HEK293T (cell line): ENCODE data around the gene MAP4K4.

Experiments
- CTCF ChIA-PET: fragments of 350-600 bp; formaldehyde crosslinking; extraction: SDS; loops from one replicate; lab custom pipeline; 2021; ENCODE audit warnings: antibody characterized with exemption, inconsistent platforms; lab: Yijun Ruan, JAX
- POLR2A ChIA-PET: fragments of 350-600 bp; formaldehyde crosslinking; extraction: SDS; loops from one replicate; lab custom pipeline; 2020; ENCODE audit warnings: antibody characterized with exemption, inconsistent platforms; lab: Yijun Ruan, JAX
- DNase-seq: peaks from one replicate; pipeline ENCODE4 v3.0.0; 2012; ENCODE audit warnings: mixed read lengths; ENCODE audit errors: extremely low spot score
- ARNT ChIP-seq: fragments of 450-650 bp; IDR thresholded peaks from 2 replicates; pipeline ENCODE4 v1.6.1; 2017; ENCODE audit warnings: mild to moderate bottlenecking
- BHLHE40 ChIP-seq: fragments of 450-650 bp; IDR thresholded peaks from 2 replicates; pipeline ENCODE4 v1.6.1; 2016; ENCODE audit warnings: mild to moderate bottlenecking, moderate library complexity, borderline replicate concordance
- CTBP1 ChIP-seq: fragments of 450-650 bp; IDR thresholded peaks from 2 replicates; pipeline ENCODE4 v1.6.1; 2016; ENCODE audit warnings: borderline replicate concordance
- ELF4 ChIP-seq: fragments of 450-650 bp; IDR thresholded peaks from 2 replicates; pipeline ENCODE4 v1.6.1; 2017; ENCODE audit warnings: antibody characterized with exemption
- FOXA1 ChIP-seq: fragments of 450-650 bp; IDR thresholded peaks from 2 replicates; pipeline ENCODE4 v1.6.1; 2016; ENCODE audit warnings: mild to moderate bottlenecking
- FOXK2 ChIP-seq: fragments of 450-650 bp; IDR thresholded peaks from 2 replicates; pipeline ENCODE4 v1.6.1; 2016; ENCODE audit warnings: mild to moderate bottlenecking
- FOXM1 ChIP-seq: fragments of 450-650 bp; IDR thresholded peaks from 2 replicates; pipeline ENCODE4 v1.6.1; 2017; ENCODE audit warnings: mild to moderate bottlenecking, borderline replicate concordance
- HDGF ChIP-seq: fragments of 450-650 bp; IDR thresholded peaks from 2 replicates; pipeline ENCODE4 v1.6.1; 2017; ENCODE audit warnings: antibody characterized with exemption, borderline replicate concordance
- L3MBTL2 ChIP-seq: fragments of 450-650 bp; conservative IDR thresholded peaks from 2 replicates; pipeline ENCODE4 v1.6.1; 2016; ENCODE audit warnings: mild to moderate bottlenecking
- LEF1 ChIP-seq: fragments of 450-650 bp; IDR thresholded peaks from 2 replicates; pipeline ENCODE4 v1.6.1; 2017; ENCODE audit warnings: mild to moderate bottlenecking, borderline replicate concordance
- NFRKB ChIP-seq: fragments of 450-650 bp; IDR thresholded peaks from 2 replicates; pipeline ENCODE4 v1.6.1; 2016; ENCODE audit warnings: mild to moderate bottlenecking, moderate library complexity
- SP1 ChIP-seq: fragments of 450-650 bp; IDR thresholded peaks from 2 replicates; pipeline ENCODE4 v1.6.1; 2017
- SUZ12 ChIP-seq: fragments of 450-650 bp; IDR thresholded peaks from 2 replicates; pipeline ENCODE4 v1.6.1; 2016; ENCODE audit warnings: mild to moderate bottlenecking
- TARDBP ChIP-seq: fragments of 450-650 bp; IDR thresholded peaks from 2 replicates; pipeline ENCODE4 v1.6.1; 2016
- ZNF384 ChIP-seq: fragments of 450-650 bp; IDR thresholded peaks from 2 replicates; pipeline ENCODE4 v1.6.1; 2016
- TF ChIP-seq, protein P1 (sequence below): fragments of 450-650 bp; IDR thresholded peaks from 2 replicates; pipeline ENCODE4 v1.6.1; 2016

MAP4K4 gene

DNA sequence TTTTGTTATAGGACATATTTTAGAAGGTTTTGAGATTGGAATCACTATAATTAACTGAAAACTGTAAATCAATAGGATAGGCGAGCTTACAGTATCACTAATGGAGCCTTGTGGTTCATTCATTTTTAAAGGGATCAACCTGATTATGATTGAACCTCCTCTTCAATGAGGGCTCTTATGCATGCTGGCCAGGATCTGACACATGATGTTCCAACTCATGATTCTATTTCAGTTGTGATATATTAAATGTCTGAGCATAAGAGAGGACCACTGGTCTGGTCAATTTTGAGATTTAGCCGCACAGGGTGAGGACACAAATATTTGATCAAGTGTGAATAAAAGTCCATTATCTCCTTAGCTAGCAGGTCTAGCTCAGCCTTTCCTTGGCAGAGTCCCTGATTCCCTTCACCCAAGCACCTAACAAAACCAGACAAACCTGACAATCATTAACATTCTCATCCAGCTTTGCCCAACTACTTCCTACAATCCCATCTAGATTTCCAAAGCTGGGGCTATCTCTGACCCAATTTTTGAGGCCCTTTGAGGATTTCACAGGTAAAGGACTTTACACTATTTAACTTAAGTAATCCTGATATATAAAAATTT lies 6.9 kb upstream of the MAP4K4 start:
- CTCF ChIA-PET, result no interaction called here
- TF ChIP-seq L3MBTL2 (no peak), FOXM1 (no peak), CTBP1 (no peak), SUZ12 (no peak), FOXK2 (no peak), SP1 (no peak), LEF1 (no peak), ZNF384 (no peak), HDGF (no peak), TARDBP (no peak), ARNT (no peak), ELF4 (no peak), FOXA1 (no peak), NFRKB (no peak)
- TF ChIP-seq, protein P1, sequence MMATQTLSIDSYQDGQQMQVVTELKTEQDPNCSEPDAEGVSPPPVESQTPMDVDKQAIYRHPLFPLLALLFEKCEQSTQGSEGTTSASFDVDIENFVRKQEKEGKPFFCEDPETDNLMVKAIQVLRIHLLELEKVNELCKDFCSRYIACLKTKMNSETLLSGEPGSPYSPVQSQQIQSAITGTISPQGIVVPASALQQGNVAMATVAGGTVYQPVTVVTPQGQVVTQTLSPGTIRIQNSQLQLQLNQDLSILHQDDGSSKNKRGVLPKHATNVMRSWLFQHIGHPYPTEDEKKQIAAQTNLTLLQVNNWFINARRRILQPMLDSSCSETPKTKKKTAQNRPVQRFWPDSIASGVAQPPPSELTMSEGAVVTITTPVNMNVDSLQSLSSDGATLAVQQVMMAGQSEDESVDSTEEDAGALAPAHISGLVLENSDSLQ, result no peak
- POLR2A ChIA-PET, result no interaction called here
- DNase-seq, result no peak

DNA sequence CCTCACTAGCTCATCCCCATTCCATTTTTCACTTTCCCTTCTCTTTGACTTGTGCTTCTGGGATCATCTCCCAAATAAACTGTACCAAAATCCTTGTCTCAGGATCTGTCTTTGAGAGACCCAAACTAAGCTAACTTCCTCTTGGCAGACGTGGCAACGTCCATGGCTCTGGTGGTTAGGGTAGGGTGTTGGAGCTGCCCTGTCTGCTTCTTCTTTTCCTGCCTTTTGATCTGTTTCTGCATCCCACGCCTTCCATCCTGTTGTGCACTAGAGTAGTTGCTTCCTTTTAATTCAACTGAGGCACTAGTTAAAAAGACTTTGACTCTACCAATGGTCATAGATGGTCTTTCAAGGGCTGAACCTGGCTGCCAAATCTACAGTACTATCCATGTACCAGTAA lies 5.5 kb upstream of the MAP4K4 start:
- ChIA-PET CTCF (no interaction called here), POLR2A (no interaction called here)
- TF ChIP-seq, protein P1, result no peak
- no peak for TF ChIP-seq SP1
- no peak for DNase-seq

DNA sequence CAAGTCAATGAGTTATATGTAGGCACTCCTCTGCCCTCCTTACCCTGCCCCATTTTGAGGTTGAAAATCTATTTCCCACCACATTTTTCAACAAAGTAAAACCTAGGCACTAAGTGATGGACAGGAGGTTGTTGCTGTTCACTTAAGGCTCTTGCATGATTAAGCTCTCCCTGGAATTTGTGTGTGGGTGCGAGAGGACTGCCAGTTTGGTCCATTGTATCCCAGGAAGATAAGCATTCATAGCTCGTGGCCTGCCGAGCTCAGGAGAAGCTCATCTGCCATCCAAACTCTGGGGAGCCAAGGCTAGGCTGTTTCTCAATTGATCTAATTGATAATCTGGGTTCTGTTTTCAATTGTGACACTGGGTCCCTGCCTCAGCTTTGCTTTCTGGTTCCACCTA lies 4.7 kb upstream of the MAP4K4 start:
- CTCF ChIA-PET, result no interaction called here
- POLR2A ChIA-PET, result no interaction called here
- no peak for TF ChIP-seq FOXA1
- no peak for TF ChIP-seq ARNT
- no peak for TF ChIP-seq CTBP1
- no peak for TF ChIP-seq NFRKB
- no peak for TF ChIP-seq SP1
- TF ChIP-seq FOXK2, result no peak

DNA sequence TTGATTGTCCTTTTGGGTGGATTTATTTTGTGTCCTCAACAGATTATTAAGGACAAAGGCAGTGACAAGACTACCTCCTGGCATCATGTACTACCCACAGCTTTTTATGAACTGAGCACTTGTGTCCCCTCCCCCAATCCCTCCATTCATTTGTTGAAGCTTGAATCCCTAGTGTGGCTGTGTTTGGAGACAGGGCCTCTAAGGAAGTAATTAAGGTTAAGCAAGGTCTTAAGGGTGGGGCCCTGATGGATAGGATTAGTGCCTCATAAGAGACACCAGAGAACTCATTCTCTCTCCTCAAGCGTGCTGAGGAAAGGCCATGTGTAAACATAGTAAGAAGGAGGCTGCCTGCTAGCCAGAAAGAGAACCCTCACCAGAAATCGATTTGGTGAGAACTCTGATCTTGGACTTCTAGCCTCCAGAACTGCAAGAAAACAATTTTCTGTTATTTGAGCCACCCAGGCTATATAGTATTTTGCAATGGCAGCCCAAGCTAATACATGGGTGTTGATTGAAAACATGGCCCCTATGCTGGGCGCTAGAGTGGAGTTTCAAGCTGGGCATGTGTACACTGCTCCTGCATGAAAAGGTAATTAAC lies 3.4 kb upstream of the MAP4K4 start:
- TF ChIP-seq ARNT (no peak), CTBP1 (no peak), LEF1 (no peak), L3MBTL2 (no peak), ELF4 (no peak), BHLHE40 (no peak)
- POLR2A ChIA-PET, result no interaction called here
- no peak for DNase-seq
- CTCF ChIA-PET, result no interaction called here

More for the DNA sequence above, 4.7 kb upstream of the MAP4K4 start:
- no peak for DNase-seq

DNA sequence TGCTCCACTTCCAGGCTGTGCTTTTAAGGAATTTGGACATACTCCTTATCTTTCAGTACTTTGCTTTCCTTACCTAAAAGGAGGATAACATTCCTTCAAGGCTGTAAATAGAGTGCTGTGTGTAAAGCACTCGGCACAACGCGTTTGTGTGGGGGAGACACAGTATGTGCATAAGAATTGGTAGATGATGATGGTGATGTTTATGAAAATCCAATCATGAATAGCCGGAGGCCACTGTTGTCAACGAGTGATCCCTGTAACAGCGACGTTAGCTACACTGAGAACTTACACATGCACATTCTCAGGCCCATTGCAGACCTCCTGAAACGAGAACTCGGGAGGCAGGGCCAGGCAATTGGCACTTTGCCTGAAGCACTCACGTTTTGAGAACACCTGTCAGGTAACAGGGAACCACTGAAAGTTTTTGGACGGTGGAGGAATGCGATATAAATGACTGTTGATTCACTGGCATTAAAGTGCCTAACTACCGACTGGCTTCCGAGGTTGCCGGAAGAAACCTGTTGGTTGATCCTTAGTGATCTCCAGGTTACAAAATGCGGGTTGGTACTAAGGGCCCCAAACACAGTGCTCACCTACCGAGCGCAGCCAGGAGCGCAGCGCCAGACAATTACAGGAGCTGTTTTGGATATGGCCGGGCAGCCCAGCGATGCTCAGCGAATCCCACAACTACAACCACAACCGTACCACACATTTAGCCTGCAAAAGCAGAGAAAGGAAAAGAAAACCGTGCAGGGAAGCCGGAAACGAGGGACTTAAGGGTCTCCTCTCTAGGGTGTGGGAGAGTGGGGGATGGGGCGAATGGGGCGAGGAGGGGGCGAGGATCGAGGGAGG lies 1.0 kb upstream of the MAP4K4 start:
- no peak for DNase-seq
- no peak for TF ChIP-seq BHLHE40
- POLR2A ChIA-PET, result interaction anchor here (0.7 to 1.3 kb wide), 8 partner anchors 7 to 181 kb away, joined by 3 to 8 read pairs (median 4); no protein-coding TSS in a partner anchor
- CTCF ChIA-PET, result interaction anchor here (0.5 to 0.8 kb wide), 2 partner anchors 9 to 29 kb away, joined by 3 to 4 read pairs; no protein-coding TSS in a partner anchor

DNA sequence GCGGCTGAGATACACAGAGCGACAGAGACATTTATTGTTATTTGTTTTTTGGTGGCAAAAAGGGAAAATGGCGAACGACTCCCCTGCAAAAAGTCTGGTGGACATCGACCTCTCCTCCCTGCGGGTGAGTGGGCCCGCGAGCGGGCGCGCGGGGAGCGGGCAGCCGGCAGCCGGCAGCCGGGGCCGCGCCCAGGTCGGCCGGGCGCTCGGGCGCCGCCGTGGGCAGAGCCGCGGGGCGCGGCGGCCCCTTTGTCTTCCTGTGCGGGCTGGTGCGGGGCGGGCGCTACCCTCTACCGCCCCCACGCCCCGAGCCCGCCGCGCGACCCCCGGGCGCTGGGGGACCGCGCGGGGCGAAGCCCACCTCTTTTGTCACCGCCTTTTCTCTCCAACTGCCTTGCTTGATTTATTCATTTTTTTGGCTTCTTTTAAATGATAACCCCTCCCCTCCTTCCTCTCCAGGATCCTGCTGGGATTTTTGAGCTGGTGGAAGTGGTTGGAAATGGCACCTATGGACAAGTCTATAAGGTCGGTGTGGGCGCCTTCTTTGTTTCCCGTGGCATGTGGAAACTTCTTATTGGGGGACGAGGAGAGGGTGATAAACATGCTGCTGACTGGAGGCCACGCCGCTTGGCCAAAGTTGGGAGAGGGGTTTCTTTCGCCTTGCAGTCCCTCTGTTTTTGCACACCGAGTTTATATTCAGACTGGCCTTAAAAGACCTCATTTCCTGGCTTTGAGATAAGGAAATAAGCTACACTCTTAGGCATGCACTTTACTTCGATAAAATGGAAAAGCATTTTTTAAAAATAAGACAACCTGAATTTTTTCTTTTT lies 722 bp downstream of the MAP4K4 start:
- 0 out of 2 replicates have a peak, but pooled peaks have one; percentile 15 for TF ChIP-seq L3MBTL2
- TF ChIP-seq FOXM1, result no peak
- no peak for TF ChIP-seq ARNT
- TF ChIP-seq, protein P1, result 0 out of 2 replicates have a peak, but pooled peaks have one; percentile 13
- TF ChIP-seq CTBP1, result no peak
- peak; percentile 30 for DNase-seq
- ChIA-PET POLR2A (interaction anchor here (0.6 to 1.3 kb wide), 8 partner anchors 9 to 130 kb away, joined by 3 to 8 read pairs (median 4); no protein-coding TSS in a partner anchor), CTCF (interaction anchor here (0.8 to 1.5 kb wide), 2 partner anchors 12 to 72 kb away, joined by 3 to 4 read pairs; no protein-coding TSS in a partner anchor)
